Right hindlimb (tissue), 1 donor: ENCODE data around the gene IFNGR1.
"Not testable (repeated sequence)": the region's sequence is repeated elsewhere in the genome, so short reads cannot be mapped to it uniquely, and the experiment has no call there.

ENCODE experiments used
- DNase-seq: peaks from one replicate; pipeline ENCODE4 v3.0.0-alpha.2; 2018

The IFNGR1 gene

GRCh38 chr6:137210903-137211302 lies 8.3 kb downstream of the IFNGR1 start:
- DNase-seq: no peak

GRCh38 chr6:137208279-137208678 lies 10.9 kb downstream of the IFNGR1 start:
- no peak for DNase-seq

GRCh38 chr6:137207457-137207856 lies 11.7 kb downstream of the IFNGR1 start:
- DNase-seq: not testable (repeated sequence)

- no peak for DNase-seq
Measured at GRCh38 chr6:137206577-137206976, 12.6 kb downstream of the IFNGR1 start.

GRCh38 chr6:137203256-137203655 lies 15.9 kb downstream of the IFNGR1 start:
- DNase-seq: no peak

- DNase-seq: no peak
Measured at GRCh38 chr6:137202078-137202477, 17.1 kb downstream of the IFNGR1 start.

- DNase-seq: no peak
Measured at GRCh38 chr6:137201006-137201405, 18.2 kb downstream of the IFNGR1 start.

- no peak for DNase-seq
Measured at GRCh38 chr6:137200288-137200687, 18.9 kb downstream of the IFNGR1 start.

GRCh38 chr6:137197684-137198645 lies 21.2 kb downstream of the IFNGR1 start:
- no peak for DNase-seq

- DNase-seq: no peak
Measured at GRCh38 chr6:137193256-137194070, 25.7 kb downstream of the IFNGR1 start.

- no peak for DNase-seq
Measured at GRCh38 chr6:137192821-137193220, 26.4 kb downstream of the IFNGR1 start.

- no peak for DNase-seq
Measured at GRCh38 chr6:137191670-137192069, 27.5 kb downstream of the IFNGR1 start.

GRCh38 chr6:137191236-137191635 lies 27.9 kb downstream of the IFNGR1 start:
- DNase-seq: no peak

- no peak for DNase-seq
Measured at GRCh38 chr6:137190583-137191094, 28.5 kb downstream of the IFNGR1 start.

- DNase-seq: no peak
Measured at GRCh38 chr6:137188855-137189254, 30.3 kb downstream of the IFNGR1 start.

GRCh38 chr6:137185290-137185689 lies 33.9 kb downstream of the IFNGR1 start:
- no peak for DNase-seq

- no peak for DNase-seq
Measured at GRCh38 chr6:137182654-137183073, 36.5 kb downstream of the IFNGR1 start.

- DNase-seq: no peak
Measured at GRCh38 chr6:137181891-137182653, 37.1 kb downstream of the IFNGR1 start.

- DNase-seq: no peak
Measured at GRCh38 chr6:137177611-137178010, 41.6 kb downstream of the IFNGR1 start.

GRCh38 chr6:137176729-137177128 lies 42.5 kb downstream of the IFNGR1 start:
- DNase-seq: no peak

GRCh38 chr6:137175868-137176245 lies 43.3 kb downstream of the IFNGR1 start:
- no peak for DNase-seq

GRCh38 chr6:137175157-137175867 lies 43.9 kb downstream of the IFNGR1 start:
- no peak for DNase-seq
